Esophagus mucosa (tissue), 1 donor: ENCODE results near the gene TRIM46. TPM values are rescaled to one million over a fixed set of nuclear protein-coding genes. Genes with fewer than 3 reads are reported as not detected.
"Not testable (repeated sequence)": the region's sequence is repeated elsewhere in the genome, so short reads cannot be mapped to it uniquely, and the experiment has no call there.

Experiments
- ATAC-seq: fragments of 200-7000 bp; cut with Tn5 transposase; one replicate; pipeline ENCODE4 v1.9.1; 2020
- total RNA-seq: library from RNA; stranded (reverse); gene quantifications from one replicate; pipeline ENCODE4 v1.2.4, GENCODE V29; 2023
- donor health status: DM: yes; HTN: yes; CAD: no.

The TRIM46 gene
- total RNA-seq, 1 donor from 2014 or later, result 0.12 TPM

DNA sequence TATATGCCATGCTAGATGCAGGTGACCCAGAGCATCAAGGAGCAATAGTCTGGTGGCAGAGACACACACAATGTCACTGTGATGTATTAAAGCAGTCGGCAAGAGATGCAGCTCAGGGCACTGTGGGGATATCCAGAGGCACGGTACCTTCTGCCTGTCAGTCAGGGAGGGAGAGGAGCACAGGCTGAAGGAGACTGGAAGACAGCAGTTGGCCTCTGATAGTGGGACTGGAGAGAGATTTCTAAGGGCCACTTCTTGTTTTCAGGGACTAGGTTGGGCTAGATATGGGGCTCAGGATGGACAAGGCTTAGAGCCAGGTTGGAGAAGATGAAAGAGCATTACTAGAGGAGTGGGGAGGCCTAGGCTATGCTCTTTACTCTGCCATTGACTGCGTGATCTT, 57.7 kb downstream of the TRIM46 start:
- not testable (repeated sequence) for ATAC-seq

DNA sequence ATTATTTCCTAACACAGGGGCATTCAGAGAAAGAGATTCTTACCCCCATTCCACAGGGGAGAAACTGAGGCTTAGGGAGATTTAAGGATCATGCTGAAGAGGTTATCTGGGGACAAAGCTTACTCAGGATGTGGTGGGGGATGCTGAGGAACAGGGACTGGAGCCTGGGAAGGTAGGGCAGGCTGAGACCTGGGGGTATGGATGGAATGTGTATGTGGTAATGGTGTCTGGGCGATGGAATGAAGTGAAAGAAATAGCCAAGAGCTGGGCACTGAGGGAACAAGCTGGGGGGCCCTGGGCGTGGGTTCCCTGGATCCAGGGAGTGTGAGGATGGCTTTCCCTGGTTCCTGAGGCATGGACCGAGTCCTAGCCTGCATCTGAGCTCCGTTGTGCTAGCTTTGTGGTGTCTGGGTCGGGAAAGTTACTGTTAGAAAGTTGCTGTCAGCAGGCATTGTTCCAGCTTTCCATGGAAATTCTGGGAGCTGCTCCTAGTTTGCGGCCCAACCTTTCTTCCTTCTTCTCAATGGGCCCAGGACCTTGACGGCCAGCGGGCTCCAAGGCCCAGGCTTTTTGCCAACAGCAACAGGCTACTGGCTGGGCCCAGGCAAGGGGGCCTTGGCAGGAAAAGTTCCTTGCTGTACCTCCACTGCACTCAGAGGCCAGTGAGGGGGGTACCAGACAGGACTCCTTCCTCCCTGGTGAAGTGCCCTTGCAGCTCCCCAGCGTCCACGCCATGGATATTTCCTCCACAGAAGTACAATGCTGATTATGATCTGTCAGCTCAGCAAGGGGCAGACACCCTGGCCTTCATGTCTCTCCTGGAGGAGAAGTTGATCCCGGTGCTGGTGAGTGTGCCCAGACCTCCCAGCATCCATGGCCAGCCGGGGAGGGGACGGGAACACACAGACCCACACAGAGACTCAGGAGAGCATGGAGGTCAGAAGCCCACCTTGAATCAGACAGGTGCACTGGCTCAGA, 58.6 kb downstream of the TRIM46 start:
- not testable (repeated sequence) for ATAC-seq

DNA sequence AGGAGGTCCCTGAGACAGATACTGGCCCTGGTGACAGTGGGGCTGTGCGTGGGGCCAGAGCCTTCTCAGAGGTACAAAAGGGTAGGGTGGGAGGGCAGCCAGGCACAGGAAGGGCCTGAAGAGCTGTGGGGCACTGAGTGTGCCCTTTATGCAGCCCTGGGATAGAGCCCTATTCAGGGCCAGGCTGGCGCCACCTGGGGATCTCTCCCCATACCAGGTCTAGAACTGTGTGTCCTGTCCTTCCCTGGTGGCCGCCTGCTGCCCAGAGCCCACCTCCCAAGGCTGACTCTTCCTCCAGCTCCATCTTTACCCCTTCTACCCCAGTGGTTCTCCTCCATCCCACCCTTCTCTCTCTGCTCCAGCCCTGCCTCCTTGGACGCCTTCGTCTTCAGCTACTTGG, 59.9 kb downstream of the TRIM46 start:
- not testable (repeated sequence) for ATAC-seq

Other genes with a start within 250 kb of the TRIM46 start
- gene PMVK, start 237.1 kb upstream of the TRIM46 start, total RNA-seq, result 55.6 TPM
- 9.2 TPM for gene PBXIP1, start 217.8 kb upstream of the TRIM46 start, total RNA-seq
- gene PYGO2, start 212.1 kb upstream of the TRIM46 start, total RNA-seq, result 17.3 TPM
- gene SHC1, start 203.1 kb upstream of the TRIM46 start, total RNA-seq, result 68.0 TPM
- gene CKS1B, start 199.2 kb upstream of the TRIM46 start, total RNA-seq, result 74.5 TPM
- gene FLAD1, start 190.5 kb upstream of the TRIM46 start, total RNA-seq, result 29.6 TPM
- not detected for gene LENEP, start 180.3 kb upstream of the TRIM46 start, total RNA-seq
- gene ZBTB7B, start 171.0 kb upstream of the TRIM46 start, total RNA-seq, result 132 TPM
- 1.3 TPM for gene DCST2, start 140.1 kb upstream of the TRIM46 start, total RNA-seq
- gene DCST1, start 140.0 kb upstream of the TRIM46 start, total RNA-seq, result 0.32 TPM
- 167 TPM for gene ADAM15, start 122.5 kb upstream of the TRIM46 start, total RNA-seq
- 12.1 TPM for gene EFNA4, start 110.1 kb upstream of the TRIM46 start, total RNA-seq
- gene EFNA3, start 95.0 kb upstream of the TRIM46 start, total RNA-seq, result 20.6 TPM
- gene EFNA1, start 46.0 kb upstream of the TRIM46 start, total RNA-seq, result 40.9 TPM
- 42.9 TPM for gene SLC50A1, start 38.0 kb upstream of the TRIM46 start, total RNA-seq
- gene DPM3, start 33.3 kb upstream of the TRIM46 start, total RNA-seq, result 62.4 TPM
- 111 TPM for gene KRTCAP2, start 545 bp upstream of the TRIM46 start, total RNA-seq
- gene THBS3, start 34.0 kb downstream of the TRIM46 start, total RNA-seq, result 14.5 TPM
- 36.5 TPM for gene MTX1, start 34.8 kb downstream of the TRIM46 start, total RNA-seq
- 24.9 TPM for gene ENTREP3, start 81.6 kb downstream of the TRIM46 start, total RNA-seq
- gene SCAMP3, start 88.5 kb downstream of the TRIM46 start, total RNA-seq, result 43.3 TPM
- 16.9 TPM for gene CLK2, start 99.7 kb downstream of the TRIM46 start, total RNA-seq
- 1.7 TPM for gene HCN3, start 103.6 kb downstream of the TRIM46 start, total RNA-seq
- 0.20 TPM for gene PKLR, start 127.6 kb downstream of the TRIM46 start, total RNA-seq
- 401 TPM for gene FDPS, start 135.0 kb downstream of the TRIM46 start, total RNA-seq
- 40.7 TPM for gene RUSC1, start 147.0 kb downstream of the TRIM46 start, total RNA-seq